ENCODE measurements around the gene PDE11A. TPM values are rescaled to one million over a fixed set of nuclear protein-coding genes. Genes with fewer than 3 reads are reported as not detected.

The PDE11A gene
- total RNA-seq, 2 experiments from 2014 or later, result not detected

- ChIA-PET POLR2A (no interaction called here), CTCF (interaction anchor here (0.8 to 2.9 kb wide), 3 partner anchors 9 to 16 kb away, joined by 3 to 24 read pairs (median 10); no protein-coding TSS in a partner anchor)
- no peaks in the 10 kb centered on the region for H3K9me3 Mint-ChIP-seq
- no peaks in the 10 kb centered on the region for H3K36me3 Mint-ChIP-seq (ENCODE audit: low read depth)
- no peaks in the 10 kb centered on the region for H3K4me1 Mint-ChIP-seq (ENCODE audit: low read depth)
- no peak overlapping the region for H3K27ac Mint-ChIP-seq
- no peak overlapping the region for H3K4me3 Mint-ChIP-seq
- no peak for TF ChIP-seq CTCF (IDR thresholded peaks at IDR 0.05)
- ATAC-seq (no peak), DNase-seq (no peak)
- intact Hi-C loops (cut with micrococcal nuclease), result no loop called here
- H3K27me3 Mint-ChIP-seq, result peaks cover 7% of the 10 kb centered on the region
Measured at GRCh38 chr2:177753682-177754491, 318.7 kb downstream of the PDE11A start.

GRCh38 chr2:177748360-177748759, 324.2 kb downstream of the PDE11A start:
- H3K4me1 Mint-ChIP-seq (ENCODE audit: low read depth), result no peaks in the 10 kb centered on the region
- peaks cover 4% of the 10 kb centered on the region for H3K27me3 Mint-ChIP-seq
- DNase-seq (no peak), ATAC-seq (no peak)
- no peak overlapping the region for H3K4me3 Mint-ChIP-seq
- POLR2A ChIA-PET, result interaction anchor here (0.8 kb wide), 1 partner anchor 406 kb away, joined by 3 read pairs; no protein-coding TSS in a partner anchor
- intact Hi-C loops (cut with micrococcal nuclease), result no loop called here
- no peaks in the 10 kb centered on the region for H3K9me3 Mint-ChIP-seq
- H3K36me3 Mint-ChIP-seq (ENCODE audit: low read depth), result no peaks in the 10 kb centered on the region
- no peak overlapping the region for H3K27ac Mint-ChIP-seq
- no peak for TF ChIP-seq CTCF (IDR thresholded peaks at IDR 0.05)
- CTCF ChIA-PET, result no interaction called here

- TF ChIP-seq CTCF (IDR thresholded peaks at IDR 0.05), result no peak
- Mint-ChIP-seq H3K4me3 (no peak overlapping the region), H3K27me3 (peaks cover 4% of the 10 kb centered on the region), H3K27ac (no peak overlapping the region), H3K4me1 (ENCODE audit: low read depth) (no peaks in the 10 kb centered on the region), H3K9me3 (no peaks in the 10 kb centered on the region), H3K36me3 (ENCODE audit: low read depth) (no peaks in the 10 kb centered on the region)
- no peak for ATAC-seq
- CTCF ChIA-PET, result interaction anchor here (1.0 kb wide), 1 partner anchor 9 kb away, joined by 3 read pairs; no protein-coding TSS in a partner anchor
- intact Hi-C loops (cut with micrococcal nuclease), result no loop called here
- DNase-seq, result no peak
- POLR2A ChIA-PET, result no interaction called here
Measured at GRCh38 chr2:177747384-177747783, 325.2 kb downstream of the PDE11A start.

GRCh38 chr2:177746358-177746757, 326.2 kb downstream of the PDE11A start:
- Mint-ChIP-seq H3K27me3 (peaks cover 4% of the 10 kb centered on the region), H3K9me3 (no peaks in the 10 kb centered on the region), H3K27ac (no peak overlapping the region), H3K36me3 (ENCODE audit: low read depth) (no peaks in the 10 kb centered on the region), H3K4me3 (no peak overlapping the region), H3K4me1 (ENCODE audit: low read depth) (no peaks in the 10 kb centered on the region)
- ChIA-PET POLR2A (no interaction called here), CTCF (no interaction called here)
- no peak for TF ChIP-seq CTCF (IDR thresholded peaks at IDR 0.05)
- no peak for ATAC-seq
- intact Hi-C loops (cut with micrococcal nuclease), result no loop called here
- no peak for DNase-seq

- H3K4me3 Mint-ChIP-seq, result no peak overlapping the region
- no peaks in the 10 kb centered on the region for H3K4me1 Mint-ChIP-seq (ENCODE audit: low read depth)
- H3K27me3 Mint-ChIP-seq, result peaks cover 1% of the 10 kb centered on the region
- H3K36me3 Mint-ChIP-seq (ENCODE audit: low read depth), result no peaks in the 10 kb centered on the region
- ChIA-PET CTCF (no interaction called here), POLR2A (no interaction called here)
- no peak for TF ChIP-seq CTCF (IDR thresholded peaks at IDR 0.05)
- DNase-seq, result no peak
- H3K27ac Mint-ChIP-seq, result no peak overlapping the region
- no peaks in the 10 kb centered on the region for H3K9me3 Mint-ChIP-seq
- intact Hi-C loops (cut with micrococcal nuclease), result no loop called here
- no peak for ATAC-seq
Measured at GRCh38 chr2:177745531-177745930, 327.0 kb downstream of the PDE11A start.
